H1 (cell line): ENCODE results near the gene STAT2. TPM values are rescaled to one million over a fixed set of nuclear protein-coding genes. Genes with fewer than 3 reads are reported as not detected.

Source experiments
- GABPA ChIP-seq: IDR thresholded peaks from 2 replicates; pipeline ENCODE4 v1.6.1; 2011; ENCODE audit warnings: mild to moderate bottlenecking, low read length, moderate library complexity, borderline replicate concordance; ENCODE audit not compliant: insufficient read depth
- SP2 ChIP-seq: IDR thresholded peaks from 2 replicates; pipeline ENCODE4 v1.6.1; 2012; ENCODE audit warnings: mild to moderate bottlenecking, low read length, inconsistent platforms
- polyA plus RNA-seq, 7 experiments: library from polyadenylated mRNA; depleted of rRNA in 3 of 7; stranded (reverse) in 5 of 7; unstranded in 2 of 7; fragments of >200 nt in 5 of 7; fragments of 200-250 nt in 2 of 7; gene quantifications; 1 replicate in 5 of 7; 2 replicates in 1 of 7; 4 replicates in 1 of 7; pipeline versions ENCODE4 v1.2.1 to v1.2.3, GENCODE V29; 2011 to 2013; ENCODE audit warnings: missing spikeins in 2 of 7, mixed read lengths in 2 of 7
- total RNA-seq: library from RNA; stranded (reverse); fragmentation: NEBNext Ultra II Directional; extraction: Animal tissue kit (Norgen Biotek cat#: 25700); gene quantifications from 2 replicates; pipeline ENCODE4 v1.2.1, GENCODE V29; 2021
- TF ChIP-seq, protein P1 (sequence below): fragments of 300-600 bp; sonication (generic); IDR thresholded peaks from 2 replicates; pipeline ENCODE4 v1.7.1; 2012; ENCODE audit warnings: low read length, moderate library complexity, mild to moderate bottlenecking, inconsistent platforms; ENCODE audit not compliant: insufficient replicate concordance
- TF ChIP-seq, protein P2 (sequence below): IDR thresholded peaks from 2 replicates; pipeline ENCODE4 v1.6.1; 2012; ENCODE audit warnings: inconsistent platforms

The STAT2 gene
- total and polyA plus RNA-seq, 2 of the 8 experiments (the other 6 are each of a cell fraction or from before 2014, with no cell fraction given): 37.1 to 44.7 TPM

DNA sequence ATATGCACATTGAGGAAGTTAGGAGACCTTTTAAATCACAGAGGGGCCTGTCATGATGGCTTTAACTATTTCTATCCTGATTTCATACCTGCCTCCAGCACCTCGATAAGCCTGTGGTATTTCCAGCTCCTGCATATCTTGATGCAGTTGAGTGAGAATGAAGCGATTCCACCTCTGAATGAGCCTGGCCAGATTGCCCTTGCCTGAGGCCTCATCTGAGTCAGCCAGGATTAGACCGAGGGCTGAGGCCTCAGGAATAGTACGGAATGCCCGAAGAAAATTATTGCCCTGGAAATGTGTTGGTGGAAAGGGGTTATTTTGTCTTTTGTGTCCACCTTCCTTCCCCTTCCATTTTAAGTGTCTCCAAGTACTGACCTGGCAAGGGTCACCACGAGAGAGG lies 35.7 kb downstream of the STAT2 start (continued):
- TF ChIP-seq, protein P1, sequence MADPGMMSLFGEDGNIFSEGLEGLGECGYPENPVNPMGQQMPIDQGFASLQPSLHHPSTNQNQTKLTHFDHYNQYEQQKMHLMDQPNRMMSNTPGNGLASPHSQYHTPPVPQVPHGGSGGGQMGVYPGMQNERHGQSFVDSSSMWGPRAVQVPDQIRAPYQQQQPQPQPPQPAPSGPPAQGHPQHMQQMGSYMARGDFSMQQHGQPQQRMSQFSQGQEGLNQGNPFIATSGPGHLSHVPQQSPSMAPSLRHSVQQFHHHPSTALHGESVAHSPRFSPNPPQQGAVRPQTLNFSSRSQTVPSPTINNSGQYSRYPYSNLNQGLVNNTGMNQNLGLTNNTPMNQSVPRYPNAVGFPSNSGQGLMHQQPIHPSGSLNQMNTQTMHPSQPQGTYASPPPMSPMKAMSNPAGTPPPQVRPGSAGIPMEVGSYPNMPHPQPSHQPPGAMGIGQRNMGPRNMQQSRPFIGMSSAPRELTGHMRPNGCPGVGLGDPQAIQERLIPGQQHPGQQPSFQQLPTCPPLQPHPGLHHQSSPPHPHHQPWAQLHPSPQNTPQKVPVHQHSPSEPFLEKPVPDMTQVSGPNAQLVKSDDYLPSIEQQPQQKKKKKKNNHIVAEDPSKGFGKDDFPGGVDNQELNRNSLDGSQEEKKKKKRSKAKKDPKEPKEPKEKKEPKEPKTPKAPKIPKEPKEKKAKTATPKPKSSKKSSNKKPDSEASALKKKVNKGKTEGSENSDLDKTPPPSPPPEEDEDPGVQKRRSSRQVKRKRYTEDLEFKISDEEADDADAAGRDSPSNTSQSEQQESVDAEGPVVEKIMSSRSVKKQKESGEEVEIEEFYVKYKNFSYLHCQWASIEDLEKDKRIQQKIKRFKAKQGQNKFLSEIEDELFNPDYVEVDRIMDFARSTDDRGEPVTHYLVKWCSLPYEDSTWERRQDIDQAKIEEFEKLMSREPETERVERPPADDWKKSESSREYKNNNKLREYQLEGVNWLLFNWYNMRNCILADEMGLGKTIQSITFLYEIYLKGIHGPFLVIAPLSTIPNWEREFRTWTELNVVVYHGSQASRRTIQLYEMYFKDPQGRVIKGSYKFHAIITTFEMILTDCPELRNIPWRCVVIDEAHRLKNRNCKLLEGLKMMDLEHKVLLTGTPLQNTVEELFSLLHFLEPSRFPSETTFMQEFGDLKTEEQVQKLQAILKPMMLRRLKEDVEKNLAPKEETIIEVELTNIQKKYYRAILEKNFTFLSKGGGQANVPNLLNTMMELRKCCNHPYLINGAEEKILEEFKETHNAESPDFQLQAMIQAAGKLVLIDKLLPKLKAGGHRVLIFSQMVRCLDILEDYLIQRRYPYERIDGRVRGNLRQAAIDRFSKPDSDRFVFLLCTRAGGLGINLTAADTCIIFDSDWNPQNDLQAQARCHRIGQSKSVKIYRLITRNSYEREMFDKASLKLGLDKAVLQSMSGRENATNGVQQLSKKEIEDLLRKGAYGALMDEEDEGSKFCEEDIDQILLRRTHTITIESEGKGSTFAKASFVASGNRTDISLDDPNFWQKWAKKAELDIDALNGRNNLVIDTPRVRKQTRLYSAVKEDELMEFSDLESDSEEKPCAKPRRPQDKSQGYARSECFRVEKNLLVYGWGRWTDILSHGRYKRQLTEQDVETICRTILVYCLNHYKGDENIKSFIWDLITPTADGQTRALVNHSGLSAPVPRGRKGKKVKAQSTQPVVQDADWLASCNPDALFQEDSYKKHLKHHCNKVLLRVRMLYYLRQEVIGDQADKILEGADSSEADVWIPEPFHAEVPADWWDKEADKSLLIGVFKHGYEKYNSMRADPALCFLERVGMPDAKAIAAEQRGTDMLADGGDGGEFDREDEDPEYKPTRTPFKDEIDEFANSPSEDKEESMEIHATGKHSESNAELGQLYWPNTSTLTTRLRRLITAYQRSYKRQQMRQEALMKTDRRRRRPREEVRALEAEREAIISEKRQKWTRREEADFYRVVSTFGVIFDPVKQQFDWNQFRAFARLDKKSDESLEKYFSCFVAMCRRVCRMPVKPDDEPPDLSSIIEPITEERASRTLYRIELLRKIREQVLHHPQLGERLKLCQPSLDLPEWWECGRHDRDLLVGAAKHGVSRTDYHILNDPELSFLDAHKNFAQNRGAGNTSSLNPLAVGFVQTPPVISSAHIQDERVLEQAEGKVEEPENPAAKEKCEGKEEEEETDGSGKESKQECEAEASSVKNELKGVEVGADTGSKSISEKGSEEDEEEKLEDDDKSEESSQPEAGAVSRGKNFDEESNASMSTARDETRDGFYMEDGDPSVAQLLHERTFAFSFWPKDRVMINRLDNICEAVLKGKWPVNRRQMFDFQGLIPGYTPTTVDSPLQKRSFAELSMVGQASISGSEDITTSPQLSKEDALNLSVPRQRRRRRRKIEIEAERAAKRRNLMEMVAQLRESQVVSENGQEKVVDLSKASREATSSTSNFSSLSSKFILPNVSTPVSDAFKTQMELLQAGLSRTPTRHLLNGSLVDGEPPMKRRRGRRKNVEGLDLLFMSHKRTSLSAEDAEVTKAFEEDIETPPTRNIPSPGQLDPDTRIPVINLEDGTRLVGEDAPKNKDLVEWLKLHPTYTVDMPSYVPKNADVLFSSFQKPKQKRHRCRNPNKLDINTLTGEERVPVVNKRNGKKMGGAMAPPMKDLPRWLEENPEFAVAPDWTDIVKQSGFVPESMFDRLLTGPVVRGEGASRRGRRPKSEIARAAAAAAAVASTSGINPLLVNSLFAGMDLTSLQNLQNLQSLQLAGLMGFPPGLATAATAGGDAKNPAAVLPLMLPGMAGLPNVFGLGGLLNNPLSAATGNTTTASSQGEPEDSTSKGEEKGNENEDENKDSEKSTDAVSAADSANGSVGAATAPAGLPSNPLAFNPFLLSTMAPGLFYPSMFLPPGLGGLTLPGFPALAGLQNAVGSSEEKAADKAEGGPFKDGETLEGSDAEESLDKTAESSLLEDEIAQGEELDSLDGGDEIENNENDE: no peak
- TF ChIP-seq, protein P2, sequence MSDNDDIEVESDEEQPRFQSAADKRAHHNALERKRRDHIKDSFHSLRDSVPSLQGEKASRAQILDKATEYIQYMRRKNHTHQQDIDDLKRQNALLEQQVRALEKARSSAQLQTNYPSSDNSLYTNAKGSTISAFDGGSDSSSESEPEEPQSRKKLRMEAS: no peak
- no peak for TF ChIP-seq SP2
- no peak for TF ChIP-seq GABPA
